Subcutaneous adipose tissue (tissue), 4 donors: ENCODE measurements around the gene FRMD1. TPM values are rescaled to one million over a fixed set of nuclear protein-coding genes. Genes with fewer than 3 reads are reported as not detected.

Source experiments
- total RNA-seq, 4 donors: library from RNA; depleted of rRNA; stranded (reverse); fragments of >200 nt; gene quantifications; one replicate each; pipeline ENCODE4 v1.1.0, GENCODE V29; 2016
- TF ChIP-seq, protein P1 (sequence below): fragments of 450-650 bp; IDR thresholded peaks from one replicate; pipeline ENCODE4 v1.5.1; 2016; ENCODE audit warnings: low read depth, mild to moderate bottlenecking, control low read depth, antibody characterized with exemption, moderate library complexity

The FRMD1 gene
- total RNA-seq = 1 to 10 TPM; 1.4 to 5.5 (median 3.7) TPM

DNA sequence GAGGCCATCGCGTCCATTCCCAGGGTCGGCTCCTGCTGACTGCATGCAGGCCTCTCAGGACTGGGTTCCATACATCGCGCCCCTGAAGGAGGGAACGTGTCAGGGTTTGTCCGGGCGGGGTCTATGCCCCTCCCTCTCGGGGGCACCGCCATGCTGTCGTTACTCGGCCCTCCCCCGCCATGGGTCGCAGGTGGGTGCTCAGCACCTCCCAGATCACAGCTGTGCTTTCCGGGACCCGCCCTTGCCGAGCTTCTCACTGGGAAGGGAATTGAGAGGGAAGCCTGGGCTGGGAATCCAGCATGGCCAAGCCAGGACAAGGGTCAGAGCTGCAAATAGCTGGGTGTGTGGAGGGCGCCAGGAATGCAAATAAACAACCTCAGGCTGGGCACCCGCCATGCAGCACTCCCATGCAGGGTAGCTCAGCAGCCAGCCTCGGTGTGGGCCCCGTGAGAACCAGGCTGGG is at the start of gene FRMD1:
TSS of gene FRMD1 (minus strand) at position 270 of the 463 bp plus-strand sequence. CDS start at position 152, 118 bp downstream.
- TF ChIP-seq, protein P1, sequence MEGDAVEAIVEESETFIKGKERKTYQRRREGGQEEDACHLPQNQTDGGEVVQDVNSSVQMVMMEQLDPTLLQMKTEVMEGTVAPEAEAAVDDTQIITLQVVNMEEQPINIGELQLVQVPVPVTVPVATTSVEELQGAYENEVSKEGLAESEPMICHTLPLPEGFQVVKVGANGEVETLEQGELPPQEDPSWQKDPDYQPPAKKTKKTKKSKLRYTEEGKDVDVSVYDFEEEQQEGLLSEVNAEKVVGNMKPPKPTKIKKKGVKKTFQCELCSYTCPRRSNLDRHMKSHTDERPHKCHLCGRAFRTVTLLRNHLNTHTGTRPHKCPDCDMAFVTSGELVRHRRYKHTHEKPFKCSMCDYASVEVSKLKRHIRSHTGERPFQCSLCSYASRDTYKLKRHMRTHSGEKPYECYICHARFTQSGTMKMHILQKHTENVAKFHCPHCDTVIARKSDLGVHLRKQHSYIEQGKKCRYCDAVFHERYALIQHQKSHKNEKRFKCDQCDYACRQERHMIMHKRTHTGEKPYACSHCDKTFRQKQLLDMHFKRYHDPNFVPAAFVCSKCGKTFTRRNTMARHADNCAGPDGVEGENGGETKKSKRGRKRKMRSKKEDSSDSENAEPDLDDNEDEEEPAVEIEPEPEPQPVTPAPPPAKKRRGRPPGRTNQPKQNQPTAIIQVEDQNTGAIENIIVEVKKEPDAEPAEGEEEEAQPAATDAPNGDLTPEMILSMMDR = no peak

DNA sequence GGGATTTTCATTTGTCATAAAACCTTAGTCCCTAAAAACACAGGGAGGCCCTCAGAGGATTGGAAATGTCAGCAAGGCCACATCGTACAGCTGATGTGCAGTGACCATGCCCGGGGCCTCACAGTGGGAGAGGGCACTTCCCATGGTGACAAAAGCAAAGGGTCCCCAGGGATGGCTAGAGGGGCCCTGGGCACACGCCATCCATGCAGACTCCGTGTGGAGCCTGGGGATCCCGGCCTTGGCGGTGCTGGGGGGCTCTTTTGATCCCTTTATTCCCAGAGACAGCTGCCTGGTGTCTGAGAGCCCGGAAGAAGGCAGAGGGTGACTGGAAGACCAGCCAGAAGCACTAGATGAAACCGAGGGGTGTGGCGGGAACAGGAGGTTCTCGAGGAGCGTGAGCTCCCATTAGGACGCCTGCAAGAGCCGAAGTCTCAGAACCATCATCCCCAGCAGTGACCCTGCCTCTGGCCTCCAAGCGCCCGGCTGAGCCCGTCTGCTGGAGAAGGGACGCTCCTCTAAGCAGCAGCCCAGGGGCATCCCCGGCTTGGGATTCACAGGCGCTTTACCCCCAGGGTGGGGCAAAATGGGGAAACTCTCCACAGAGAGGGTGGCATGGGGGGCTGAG is 49.1 kb upstream of the FRMD1 start:
- TF ChIP-seq, protein P1 = no peak

DNA sequence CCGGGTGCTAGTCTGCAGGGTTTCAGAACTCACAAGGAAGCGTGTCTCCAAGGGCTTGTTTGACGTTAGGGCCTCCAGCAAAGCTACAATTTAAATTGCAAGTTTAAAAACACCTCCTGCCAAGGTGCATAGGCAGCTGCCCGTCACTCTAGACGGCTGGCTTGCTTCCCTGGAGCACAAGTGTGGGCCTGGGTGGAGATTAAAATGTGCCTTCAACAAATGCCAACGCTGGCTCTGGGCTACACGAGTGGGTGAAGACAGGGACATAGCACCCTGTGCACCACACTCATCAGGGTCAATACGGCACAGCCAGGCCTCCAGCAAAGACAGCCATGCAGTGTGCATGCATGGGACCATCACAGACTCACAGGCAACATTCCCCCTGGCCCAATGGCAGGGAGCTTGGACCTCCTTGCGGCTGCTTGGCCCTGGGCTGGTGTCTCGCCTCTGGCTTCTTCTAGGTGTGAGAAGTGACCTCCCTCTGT is 48.4 kb upstream of the FRMD1 start:
- TF ChIP-seq, protein P1 = no peak

DNA sequence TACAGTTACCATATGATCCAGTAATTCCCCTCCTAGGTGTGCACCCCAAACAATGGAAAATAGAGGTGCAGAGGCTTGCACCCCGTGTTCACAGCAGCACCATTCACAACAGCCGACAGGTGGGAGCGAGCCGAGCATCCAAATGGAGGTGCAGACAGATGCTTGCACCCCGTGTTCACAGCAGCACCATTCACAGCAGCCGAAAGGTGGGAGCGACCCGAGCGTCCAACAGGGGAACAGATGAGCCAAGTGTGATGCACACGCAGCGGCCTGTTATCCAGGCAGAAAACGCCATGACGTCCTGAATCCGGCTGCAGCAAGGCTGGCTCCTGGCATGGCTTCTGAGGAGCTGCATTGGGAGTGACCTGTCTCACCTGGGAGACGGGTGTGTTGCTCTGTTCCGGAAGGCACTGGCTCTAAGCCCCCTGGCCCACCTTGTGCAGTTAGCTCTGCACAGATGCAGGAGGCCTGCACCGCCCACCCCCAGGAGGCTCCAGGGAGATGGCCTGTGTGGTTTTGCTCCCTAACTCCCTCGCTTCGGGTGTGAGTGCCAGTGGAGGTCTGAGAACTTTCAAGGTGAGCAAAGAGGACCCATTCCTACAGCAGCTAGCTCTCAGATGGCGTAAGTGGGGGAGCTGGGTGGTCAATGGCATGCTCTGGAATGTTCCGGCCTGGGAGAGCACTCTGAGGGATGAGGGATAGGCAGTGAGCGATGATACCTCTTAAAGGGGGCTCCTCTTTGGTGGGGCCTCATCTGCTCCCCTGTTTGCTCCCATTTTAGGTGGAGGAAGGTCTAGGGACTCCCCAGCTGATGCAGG is 47.8 kb upstream of the FRMD1 start:
- TF ChIP-seq, protein P1 = no peak

DNA sequence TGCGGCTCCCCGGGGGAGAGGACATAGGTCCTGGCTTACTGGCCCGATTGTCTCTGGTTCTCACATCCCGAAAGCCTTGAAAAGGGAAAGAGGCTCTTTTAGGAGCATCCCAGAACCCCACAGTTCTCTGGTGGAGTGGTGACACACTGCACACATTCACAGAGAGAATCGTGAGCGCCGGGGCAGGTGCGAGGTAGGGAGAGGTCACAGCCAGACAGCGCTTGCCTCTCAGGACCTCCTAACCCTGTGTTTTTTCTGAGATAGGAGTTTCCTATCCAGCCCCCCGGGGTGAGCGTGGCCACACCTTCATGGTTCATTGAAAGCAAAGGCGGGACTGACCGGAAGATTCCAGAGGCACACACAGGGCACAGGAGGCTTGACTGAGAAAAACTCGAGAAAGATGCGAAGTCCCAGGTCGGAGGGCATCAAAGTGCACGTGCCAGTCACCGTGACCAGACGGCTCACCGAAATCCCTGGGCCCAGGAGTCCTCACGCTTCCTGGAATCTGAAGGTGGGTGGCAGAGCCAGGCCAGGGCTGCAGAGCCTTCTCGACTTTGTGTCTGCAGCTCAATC is 46.5 kb upstream of the FRMD1 start:
- TF ChIP-seq, protein P1 = no peak

DNA sequence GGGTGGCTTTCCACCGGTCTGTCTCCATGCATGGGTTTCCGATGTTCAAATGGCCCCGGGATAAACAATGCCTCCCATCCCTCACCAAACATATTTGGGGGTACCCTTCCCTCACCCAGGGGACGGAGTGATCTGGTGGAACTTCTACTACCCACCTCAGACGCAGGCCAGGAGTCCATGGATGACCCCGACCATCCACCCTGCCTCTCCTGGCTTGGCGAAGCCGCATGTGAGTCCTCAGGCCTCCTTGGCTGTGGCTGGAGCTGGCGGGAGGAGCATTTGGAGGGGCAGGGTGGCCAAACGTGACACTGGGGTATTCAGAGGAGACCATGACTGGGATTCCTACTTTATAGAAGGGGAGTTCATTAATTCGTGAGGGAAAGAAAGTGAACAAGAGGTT is 45.9 kb upstream of the FRMD1 start:
- TF ChIP-seq, protein P1 = no peak

DNA sequence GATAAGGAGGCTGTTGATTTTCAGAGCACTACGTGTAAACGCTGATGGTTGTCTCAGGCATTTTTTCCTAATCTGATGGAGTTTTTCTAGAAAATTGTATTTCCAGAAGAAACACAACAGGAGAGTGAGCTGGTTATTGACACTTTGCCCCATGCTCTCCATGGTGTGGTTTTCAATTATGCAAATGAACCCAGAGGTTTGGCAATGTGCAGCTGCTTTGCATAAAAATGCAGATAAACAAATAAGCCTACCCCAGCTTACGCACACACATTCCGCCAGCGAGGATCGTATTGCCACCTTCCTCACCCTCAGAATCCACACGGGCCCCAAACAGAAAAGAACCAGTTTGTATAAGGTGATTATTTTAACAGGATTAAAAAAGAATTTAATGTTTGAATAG is 45.1 kb upstream of the FRMD1 start:
- TF ChIP-seq, protein P1 = no peak
